ENCODE results near the gene BARX1. TPM values are rescaled to one million over a fixed set of nuclear protein-coding genes. Genes with fewer than 3 reads are reported as not detected.

Gene BARX1
- polyA plus RNA-seq, 3 donors = not detected

DNA sequence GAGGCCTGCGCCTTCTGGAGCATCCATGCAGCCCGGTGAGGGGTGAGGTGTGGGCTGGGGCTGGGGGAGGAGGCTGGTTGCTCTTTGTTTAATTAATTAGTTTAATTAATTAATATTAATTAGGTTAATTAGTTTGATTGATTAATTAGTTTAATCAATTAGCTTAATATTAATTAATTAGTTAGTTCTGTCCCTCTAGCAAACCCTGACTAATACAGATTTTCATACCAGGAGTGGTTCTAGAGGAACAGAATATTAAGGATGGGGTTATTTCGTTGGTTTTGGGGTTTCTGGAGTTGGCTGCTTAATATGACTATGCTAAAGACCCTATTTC is 14.1 kb upstream of the BARX1 start:
- no CpG with 5 or more reads among the region's 3 CpGs for WGBS (ENCODE audit: insufficient coverage)
- Mint-ChIP-seq H3K9me3 (peaks cover 7 to 15% (median 13%) of the 10 kb centered on the region in 7 donors), H3K4me1 (no peaks in the 10 kb centered on the region), H3K4me3 (no peak overlapping the region), H3K27ac (no peak overlapping the region), H3K36me3 (no peaks in the 10 kb centered on the region), H3K27me3 (ENCODE audit: low read depth in 3 of 3) (peaks cover 12 to 21% (median 16%) of the 10 kb centered on the region in 3 donors)
- Histone ChIP-seq H3K9me3 (replicated peaks in 1 of 2; ENCODE audit: control insufficient read depth in 1 of 2, insufficient read depth in 1 of 2, low read length in 2 of 2) (peaks cover 0 to 4% of the 10 kb centered on the region in 2 donors), H3K27me3 (ENCODE audit: control insufficient read depth in 2 of 2, insufficient read depth in 2 of 2, low read length in 2 of 2) (peaks cover 0 to 9% of the 10 kb centered on the region in 2 donors), H4K20me1 (ENCODE audit: insufficient read depth, low read length) (no peaks in the 10 kb centered on the region), H3K4me1 (ENCODE audit: control insufficient read depth in 1 of 2, insufficient read depth in 2 of 2, low read length in 2 of 2) (no peaks in the 10 kb centered on the region), H2AFZ (ENCODE audit: insufficient read depth, low read depth, low read length, poor library complexity, severe bottlenecking) (no peak overlapping the region), H3K4me2 (replicated peaks; ENCODE audit: extremely low read depth, low read length, poor library complexity, severe bottlenecking) (no peak overlapping the region), H3K9ac (ENCODE audit: insufficient read depth, low read length, poor library complexity, severe bottlenecking) (no peak overlapping the region), H3K4me3 (replicated peaks in 1 of 3; ENCODE audit: low read depth in 2 of 3, low read length in 3 of 3) (no peak overlapping the region), H3K79me2 (ENCODE audit: insufficient read depth, low read length) (no peaks in the 10 kb centered on the region), H3K36me3 (replicated peaks in 1 of 2; ENCODE audit: control insufficient read depth in 1 of 2, insufficient read depth in 2 of 2, low read length in 2 of 2) (no peaks in the 10 kb centered on the region), H3K27ac (ENCODE audit: low read depth in 1 of 2, low read length in 2 of 2) (no peak overlapping the region)
- intact Hi-C loops (cut with micrococcal nuclease) = no loop called here
- no peak for DNase-seq
- TF ChIP-seq, protein P1, sequence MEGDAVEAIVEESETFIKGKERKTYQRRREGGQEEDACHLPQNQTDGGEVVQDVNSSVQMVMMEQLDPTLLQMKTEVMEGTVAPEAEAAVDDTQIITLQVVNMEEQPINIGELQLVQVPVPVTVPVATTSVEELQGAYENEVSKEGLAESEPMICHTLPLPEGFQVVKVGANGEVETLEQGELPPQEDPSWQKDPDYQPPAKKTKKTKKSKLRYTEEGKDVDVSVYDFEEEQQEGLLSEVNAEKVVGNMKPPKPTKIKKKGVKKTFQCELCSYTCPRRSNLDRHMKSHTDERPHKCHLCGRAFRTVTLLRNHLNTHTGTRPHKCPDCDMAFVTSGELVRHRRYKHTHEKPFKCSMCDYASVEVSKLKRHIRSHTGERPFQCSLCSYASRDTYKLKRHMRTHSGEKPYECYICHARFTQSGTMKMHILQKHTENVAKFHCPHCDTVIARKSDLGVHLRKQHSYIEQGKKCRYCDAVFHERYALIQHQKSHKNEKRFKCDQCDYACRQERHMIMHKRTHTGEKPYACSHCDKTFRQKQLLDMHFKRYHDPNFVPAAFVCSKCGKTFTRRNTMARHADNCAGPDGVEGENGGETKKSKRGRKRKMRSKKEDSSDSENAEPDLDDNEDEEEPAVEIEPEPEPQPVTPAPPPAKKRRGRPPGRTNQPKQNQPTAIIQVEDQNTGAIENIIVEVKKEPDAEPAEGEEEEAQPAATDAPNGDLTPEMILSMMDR (IDR thresholded peaks at IDR 0.05) = no peak

DNA sequence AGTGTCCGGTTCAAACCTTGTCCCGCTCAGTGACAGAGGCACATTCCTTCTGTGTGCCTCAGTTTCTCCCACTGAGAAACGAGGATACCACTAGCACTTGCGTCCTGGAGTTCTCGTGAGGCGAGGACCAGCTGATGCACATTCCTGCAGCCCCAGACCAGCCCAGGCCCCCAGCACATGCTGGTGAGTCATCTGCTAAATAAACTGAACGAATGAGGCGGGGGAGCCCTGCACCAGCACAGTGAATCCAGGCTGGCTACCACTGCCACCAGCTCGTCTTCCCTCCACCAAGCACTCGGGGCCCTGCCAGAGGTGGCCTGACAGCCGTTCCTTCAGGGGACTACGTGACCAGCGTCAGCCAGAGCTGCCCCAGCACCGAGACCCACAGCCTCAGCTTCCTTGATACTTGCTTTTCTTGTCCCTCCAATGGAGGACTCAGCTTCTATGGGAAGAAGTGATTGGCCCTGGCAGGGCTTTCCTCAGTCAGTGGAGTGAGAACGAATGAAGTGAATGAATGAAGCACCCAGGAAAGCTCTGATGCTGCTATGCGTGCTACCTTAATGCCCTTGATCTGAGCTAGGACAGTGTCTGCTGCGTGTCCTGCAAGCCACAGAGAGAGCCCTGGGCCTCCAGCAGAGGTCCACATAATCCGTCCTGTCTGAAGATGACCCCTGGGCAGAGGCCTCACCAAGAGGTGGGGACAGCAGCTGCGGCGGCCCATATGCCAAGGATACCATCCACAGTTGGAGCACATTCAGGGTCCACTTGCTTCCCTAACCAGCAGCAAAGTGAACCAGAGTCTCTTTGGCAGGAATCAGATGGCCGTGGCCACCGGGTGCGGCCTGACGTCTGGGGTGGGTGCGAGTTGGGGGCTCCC is 13.5 kb upstream of the BARX1 start:
- no peak overlapping the region for H3K9ac ChIP-seq (ENCODE audit: insufficient read depth, low read length, poor library complexity, severe bottlenecking)
- no peaks in the 10 kb centered on the region for H4K20me1 ChIP-seq (ENCODE audit: insufficient read depth, low read length)
- H3K27ac ChIP-seq (ENCODE audit: low read depth in 1 of 2, low read length in 2 of 2) = no peak overlapping the region
- intact Hi-C loops (cut with micrococcal nuclease) = no loop called here
- H3K9me3 ChIP-seq (replicated peaks in 1 of 2; ENCODE audit: control insufficient read depth in 1 of 2, insufficient read depth in 1 of 2, low read length in 2 of 2) = peaks cover 0 to 4% of the 10 kb centered on the region in 2 donors
- no peaks in the 10 kb centered on the region for H3K4me1 ChIP-seq (ENCODE audit: control insufficient read depth in 1 of 2, insufficient read depth in 2 of 2, low read length in 2 of 2)
- 94% methylated on average over 20 of the region's 25 CpGs for WGBS (ENCODE audit: insufficient coverage)
- peaks cover 0 to 9% of the 10 kb centered on the region in 2 donors for H3K27me3 ChIP-seq (ENCODE audit: control insufficient read depth in 2 of 2, insufficient read depth in 2 of 2, low read length in 2 of 2)
- H3K27ac Mint-ChIP-seq = no peak overlapping the region
- no peak overlapping the region for H3K4me2 ChIP-seq (replicated peaks; ENCODE audit: extremely low read depth, low read length, poor library complexity, severe bottlenecking)
- no peaks in the 10 kb centered on the region for H3K4me1 Mint-ChIP-seq
- no peak for DNase-seq
- no peaks in the 10 kb centered on the region for H3K36me3 Mint-ChIP-seq
- no peaks in the 10 kb centered on the region for H3K79me2 ChIP-seq (ENCODE audit: insufficient read depth, low read length)
- no peak overlapping the region for H2AFZ ChIP-seq (ENCODE audit: insufficient read depth, low read depth, low read length, poor library complexity, severe bottlenecking)
- H3K27me3 Mint-ChIP-seq (ENCODE audit: low read depth in 3 of 3) = peaks cover 16 to 24% (median 16%) of the 10 kb centered on the region in 3 donors
- TF ChIP-seq, protein P1 (IDR thresholded peaks at IDR 0.05) = no peak
- no peak overlapping the region for H3K4me3 Mint-ChIP-seq
- no peak overlapping the region for H3K4me3 ChIP-seq (replicated peaks in 1 of 3; ENCODE audit: low read depth in 2 of 3, low read length in 3 of 3)
- H3K36me3 ChIP-seq (replicated peaks in 1 of 2; ENCODE audit: control insufficient read depth in 1 of 2, insufficient read depth in 2 of 2, low read length in 2 of 2) = no peaks in the 10 kb centered on the region
- peaks cover 7 to 15% (median 12%) of the 10 kb centered on the region in 7 donors for H3K9me3 Mint-ChIP-seq
